CD8-positive, alpha-beta memory T cell (primary cell): ENCODE measurements around the gene TMEM132D. TPM values are rescaled to one million over a fixed set of nuclear protein-coding genes. Genes with fewer than 3 reads are reported as not detected.

Experiments
- CTCF ChIA-PET: fragments of 350-600 bp; sonication (Branson Sonifier 250); formaldehyde crosslinking; loops from one replicate; lab custom pipeline; 2021; ENCODE audit warnings: antibody characterized with exemption; lab: Charles Lee
- POLR2A ChIA-PET: fragments of 350-600 bp; sonication (Branson Sonifier 250); formaldehyde crosslinking; loops from one replicate; lab custom pipeline; 2021; ENCODE audit warnings: antibody characterized with exemption; lab: Charles Lee
- DNase-seq, 5 donors: peaks; one replicate each; pipeline versions ENCODE4 v3.0.0 to v3.0.0-alpha.2; 2020 to 2022; ENCODE audit warnings: mixed read lengths in 1 of 5
- H3K27ac ChIP-seq: one replicate; pipeline ENCODE4 v1.7.0; 2013; ENCODE audit warnings: low read depth, mild to moderate bottlenecking, low read length, moderate library complexity
- H3K27me3 ChIP-seq: 2 replicates; pipeline ENCODE4 v1.7.0; 2013; ENCODE audit warnings: low read length, mild to moderate bottlenecking; ENCODE audit not compliant: insufficient read depth, poor library complexity, severe bottlenecking
- H3K36me3 ChIP-seq: 2 replicates; pipeline ENCODE4 v1.7.0; 2013; ENCODE audit warnings: mild to moderate bottlenecking, low read length, moderate library complexity; ENCODE audit not compliant: insufficient read depth
- H3K4me1 ChIP-seq: 2 replicates; pipeline ENCODE4 v1.7.0; 2013; ENCODE audit warnings: mild to moderate bottlenecking, low read length, moderate library complexity; ENCODE audit not compliant: insufficient read depth
- H3K4me3 ChIP-seq: 2 replicates; pipeline ENCODE4 v1.7.0; 2013; ENCODE audit warnings: mild to moderate bottlenecking, low read length
- H3K9me3 ChIP-seq: 2 replicates; pipeline ENCODE4 v1.7.0; 2013; ENCODE audit warnings: mild to moderate bottlenecking, low read length
- H3K27ac Mint-ChIP-seq, 8 donors: one replicate each; pipeline ENCODE4 v1.8.0; 2020 to 2021; ENCODE audit warnings: mixed read lengths in 8 of 8, mild to moderate bottlenecking in 6 of 8, inconsistent platforms in 3 of 8, moderate library complexity in 3 of 8
- H3K27me3 Mint-ChIP-seq, 2 donors: one replicate each; pipeline ENCODE4 v1.8.0; 2020 to 2021; ENCODE audit warnings: mixed read lengths in 2 of 2, mild to moderate bottlenecking in 1 of 2, moderate library complexity in 1 of 2
- H3K36me3 Mint-ChIP-seq, 3 donors: one replicate each; pipeline ENCODE4 v1.8.0; 2020 to 2021; ENCODE audit warnings: mixed read lengths in 3 of 3, inconsistent platforms in 1 of 3, mild to moderate bottlenecking in 1 of 3
- H3K4me1 Mint-ChIP-seq, 3 donors: one replicate each; pipeline ENCODE4 v1.8.0; 2020 to 2021; ENCODE audit warnings: mixed read lengths in 3 of 3, inconsistent platforms in 1 of 3, mild to moderate bottlenecking in 1 of 3
- H3K4me3 Mint-ChIP-seq, 7 donors: one replicate each; pipeline ENCODE4 v1.8.0; 2020 to 2021; ENCODE audit warnings: mixed read lengths in 7 of 7, mild to moderate bottlenecking in 6 of 7, moderate library complexity in 4 of 7, inconsistent platforms in 2 of 7
- H3K9me3 Mint-ChIP-seq, 5 donors: one replicate each; pipeline ENCODE4 v1.8.0; 2020 to 2022; ENCODE audit warnings: mixed read lengths in 5 of 5, mild to moderate bottlenecking in 3 of 5, moderate library complexity in 2 of 5, inconsistent platforms in 1 of 5
- polyA plus RNA-seq: library from polyadenylated mRNA; unstranded; fragments of 300-500 nt; fragmentation: Illumina TruSeq; gene quantifications from one replicate; pipeline ENCODE4 v1.2.3, GENCODE V29; 2021
- total RNA-seq, 2 experiments: library from RNA; stranded (reverse); gene quantifications; one replicate each; pipeline ENCODE4 v1.2.3, GENCODE V29; 2021

Gene TMEM132D
- total and polyA plus RNA-seq, 3 experiments from 2014 or later, result not detected

GRCh38 chr12:129585296-129585695 lies 318.5 kb downstream of the TMEM132D start:
- Mint-ChIP-seq H3K9me3 (peaks cover 8 to 14% (median 11%) of the 10 kb centered on the region in 5 donors), H3K4me1 (no peaks in the 10 kb centered on the region), H3K36me3 (no peaks in the 10 kb centered on the region), H3K27ac (no peak overlapping the region), H3K4me3 (no peak overlapping the region), H3K27me3 (peaks cover 0 to 3% of the 10 kb centered on the region in 2 donors)
- CTCF ChIA-PET, result no interaction called here
- POLR2A ChIA-PET, result no interaction called here
- DNase-seq, result no peak
- Histone ChIP-seq H3K4me3 (no peak overlapping the region), H3K27me3 (no peaks in the 10 kb centered on the region), H3K9me3 (no peaks in the 10 kb centered on the region), H3K27ac (no peak overlapping the region), H3K36me3 (no peaks in the 10 kb centered on the region), H3K4me1 (no peaks in the 10 kb centered on the region)

GRCh38 chr12:129579879-129580278 lies 323.9 kb downstream of the TMEM132D start:
- CTCF ChIA-PET, result no interaction called here
- H3K27ac Mint-ChIP-seq, result no peak overlapping the region
- H3K4me1 Mint-ChIP-seq, result no peaks in the 10 kb centered on the region

GRCh38 chr12:129571901-129572494 lies 331.8 kb downstream of the TMEM132D start:
- H3K27ac Mint-ChIP-seq, result no peak overlapping the region
- no peak overlapping the region for H3K4me3 ChIP-seq
- no peaks in the 10 kb centered on the region for H3K36me3 ChIP-seq
- H3K36me3 Mint-ChIP-seq, result no peaks in the 10 kb centered on the region
- CTCF ChIA-PET, result no interaction called here
- H3K9me3 Mint-ChIP-seq, result peaks cover 0 to 7% (median 1%) of the 10 kb centered on the region in 5 donors
- no peaks in the 10 kb centered on the region for H3K9me3 ChIP-seq
- no peaks in the 10 kb centered on the region for H3K27me3 ChIP-seq
- peaks cover 0 to 4% of the 10 kb centered on the region in 2 donors for H3K27me3 Mint-ChIP-seq
- H3K4me1 ChIP-seq, result no peaks in the 10 kb centered on the region
- H3K4me3 Mint-ChIP-seq, result no peak overlapping the region
- POLR2A ChIA-PET, result no interaction called here
- H3K27ac ChIP-seq, result no peak overlapping the region
- no peaks in the 10 kb centered on the region for H3K4me1 Mint-ChIP-seq
- DNase-seq, result no peak

More at GRCh38 chr12:129579879-129580278, 323.9 kb downstream of the TMEM132D start:
- H3K27ac ChIP-seq, result no peak overlapping the region
- H3K4me3 ChIP-seq, result no peak overlapping the region
- H3K4me3 Mint-ChIP-seq, result no peak overlapping the region
- H3K36me3 ChIP-seq, result no peaks in the 10 kb centered on the region
- peaks cover 0 to 3% of the 10 kb centered on the region in 2 donors for H3K27me3 Mint-ChIP-seq
- no peaks in the 10 kb centered on the region for H3K4me1 ChIP-seq
- POLR2A ChIA-PET, result no interaction called here
- no peaks in the 10 kb centered on the region for H3K36me3 Mint-ChIP-seq
- no peak for DNase-seq
- no peaks in the 10 kb centered on the region for H3K27me3 ChIP-seq
- H3K9me3 Mint-ChIP-seq, result peaks cover 0 to 3% (median 3%) of the 10 kb centered on the region in 5 donors
- no peaks in the 10 kb centered on the region for H3K9me3 ChIP-seq

- Mint-ChIP-seq H3K27ac (no peak overlapping the region), H3K27me3 (peaks cover 0 to 4% of the 10 kb centered on the region in 2 donors), H3K36me3 (no peaks in the 10 kb centered on the region), H3K4me3 (no peak overlapping the region), H3K9me3 (peaks cover 0 to 5% (median 0%) of the 10 kb centered on the region in 5 donors), H3K4me1 (no peaks in the 10 kb centered on the region)
- H3K9me3 ChIP-seq, result no peaks in the 10 kb centered on the region
- H3K36me3 ChIP-seq, result no peaks in the 10 kb centered on the region
- H3K4me3 ChIP-seq, result no peak overlapping the region
- ChIA-PET POLR2A (no interaction called here), CTCF (no interaction called here)
- H3K27ac ChIP-seq, result no peak overlapping the region
- DNase-seq, result no peak
- no peaks in the 10 kb centered on the region for H3K4me1 ChIP-seq
- no peaks in the 10 kb centered on the region for H3K27me3 ChIP-seq
Measured at GRCh38 chr12:129570796-129571400, 332.9 kb downstream of the TMEM132D start.

- Mint-ChIP-seq H3K27me3 (peaks cover 0 to 3% of the 10 kb centered on the region in 2 donors), H3K9me3 (peaks cover 0 to 4% (median 0%) of the 10 kb centered on the region in 5 donors), H3K4me3 (no peak overlapping the region), H3K27ac (no peak overlapping the region), H3K36me3 (no peaks in the 10 kb centered on the region), H3K4me1 (peaks cover 0 to 3% (median 0%) of the 10 kb centered on the region in 3 donors)
- CTCF ChIA-PET, result no interaction called here
- H3K4me3 ChIP-seq, result no peak overlapping the region
- H3K36me3 ChIP-seq, result no peaks in the 10 kb centered on the region
- H3K27me3 ChIP-seq, result no peaks in the 10 kb centered on the region
- no peaks in the 10 kb centered on the region for H3K9me3 ChIP-seq
- H3K27ac ChIP-seq, result no peak overlapping the region
- POLR2A ChIA-PET, result no interaction called here
- no peaks in the 10 kb centered on the region for H3K4me1 ChIP-seq
- DNase-seq, result no peak
Measured at GRCh38 chr12:129566800-129567199, 337.0 kb downstream of the TMEM132D start.

- H3K36me3 Mint-ChIP-seq, result no peaks in the 10 kb centered on the region
- H3K9me3 Mint-ChIP-seq, result peaks cover 0 to 3% (median 0%) of the 10 kb centered on the region in 5 donors
- Histone ChIP-seq H3K4me1 (no peaks in the 10 kb centered on the region), H3K36me3 (no peaks in the 10 kb centered on the region), H3K9me3 (no peaks in the 10 kb centered on the region), H3K4me3 (no peak overlapping the region), H3K27me3 (no peaks in the 10 kb centered on the region), H3K27ac (no peak overlapping the region)
- peaks cover 0 to 1% of the 10 kb centered on the region in 2 donors for H3K27me3 Mint-ChIP-seq
- no peak overlapping the region for H3K4me3 Mint-ChIP-seq
- CTCF ChIA-PET, result no interaction called here
- H3K4me1 Mint-ChIP-seq, result peaks cover 0 to 3% (median 0%) of the 10 kb centered on the region in 3 donors
- no peak for DNase-seq
- POLR2A ChIA-PET, result no interaction called here
- no peak overlapping the region for H3K27ac Mint-ChIP-seq
Measured at GRCh38 chr12:129564768-129565167, 339.1 kb downstream of the TMEM132D start.

- no peak overlapping the region for H3K4me3 ChIP-seq
- POLR2A ChIA-PET, result no interaction called here
- H3K4me1 Mint-ChIP-seq, result peaks cover 0 to 3% (median 0%) of the 10 kb centered on the region in 3 donors
- H3K27me3 Mint-ChIP-seq, result peaks cover 0 to 1% of the 10 kb centered on the region in 2 donors
- H3K36me3 ChIP-seq, result no peaks in the 10 kb centered on the region
- H3K4me1 ChIP-seq, result no peaks in the 10 kb centered on the region
- H3K27me3 ChIP-seq, result no peaks in the 10 kb centered on the region
- DNase-seq, result no peak
- no peaks in the 10 kb centered on the region for H3K36me3 Mint-ChIP-seq
- no peaks in the 10 kb centered on the region for H3K9me3 ChIP-seq
- H3K9me3 Mint-ChIP-seq, result peaks cover 0 to 6% (median 1%) of the 10 kb centered on the region in 5 donors
- H3K27ac ChIP-seq, result no peak overlapping the region
- no peak overlapping the region for H3K4me3 Mint-ChIP-seq
- H3K27ac Mint-ChIP-seq, result no peak overlapping the region
- CTCF ChIA-PET, result no interaction called here
Measured at GRCh38 chr12:129563266-129563665, 340.6 kb downstream of the TMEM132D start.

- H3K27ac Mint-ChIP-seq, result no peak overlapping the region
- no peaks in the 10 kb centered on the region for H3K4me1 ChIP-seq
- no peak for DNase-seq
Measured at GRCh38 chr12:129561304-129561703, 342.5 kb downstream of the TMEM132D start.

More at GRCh38 chr12:129561304-129561703, 342.5 kb downstream of the TMEM132D start:
- no peaks in the 10 kb centered on the region for H3K36me3 ChIP-seq
- POLR2A ChIA-PET, result no interaction called here
- H3K4me3 ChIP-seq, result no peak overlapping the region
- no peak overlapping the region for H3K4me3 Mint-ChIP-seq
- CTCF ChIA-PET, result no interaction called here
- H3K9me3 ChIP-seq, result no peaks in the 10 kb centered on the region
- peaks cover 0 to 11% (median 1%) of the 10 kb centered on the region in 5 donors for H3K9me3 Mint-ChIP-seq
- no peak overlapping the region for H3K27ac ChIP-seq
- H3K36me3 Mint-ChIP-seq, result no peaks in the 10 kb centered on the region
- peaks cover 0 to 1% of the 10 kb centered on the region in 2 donors for H3K27me3 Mint-ChIP-seq
- H3K4me1 Mint-ChIP-seq, result peaks cover 0 to 3% (median 0%) of the 10 kb centered on the region in 3 donors
- H3K27me3 ChIP-seq, result no peaks in the 10 kb centered on the region
